ENCODE measurements around the gene FSIP1.

Gene FSIP1

GRCh38 chr15:39580117-39580484, 202.5 kb downstream of the FSIP1 start:
- peak overlapping the region; percentile 73 for H3K4me3 ChIP-seq (ENCODE audit: low read depth, low read length)
- peak; percentile 98 for DNase-seq (ENCODE audit: low read depth)
- TF ChIP-seq CTCF (conservative IDR thresholded peaks at IDR 0.05; ENCODE audit: low read depth, low read length): peak; percentile 75

- peak overlapping the region; percentile 60 for H3K4me3 ChIP-seq (ENCODE audit: low read depth, low read length)
- DNase-seq (ENCODE audit: low read depth): peak; percentile 94
- no peak for TF ChIP-seq CTCF (conservative IDR thresholded peaks at IDR 0.05; ENCODE audit: low read depth, low read length)
Measured at GRCh38 chr15:39579487-39580116, 203.0 kb downstream of the FSIP1 start.

- no peak for DNase-seq (ENCODE audit: low read depth)
- H3K4me3 ChIP-seq (ENCODE audit: low read depth, low read length): peak overlapping the region; percentile 60
- TF ChIP-seq CTCF (conservative IDR thresholded peaks at IDR 0.05; ENCODE audit: low read depth, low read length): peak; percentile 40
Measured at GRCh38 chr15:39578851-39579486, 203.7 kb downstream of the FSIP1 start.

- TF ChIP-seq CTCF (conservative IDR thresholded peaks at IDR 0.05; ENCODE audit: low read depth, low read length): no peak
- no peak for DNase-seq (ENCODE audit: low read depth)
- no peak overlapping the region for H3K4me3 ChIP-seq (ENCODE audit: low read depth, low read length)
Measured at GRCh38 chr15:39575180-39575579, 207.5 kb downstream of the FSIP1 start.

- H3K4me3 ChIP-seq (ENCODE audit: low read depth, low read length): no peak overlapping the region
- no peak for DNase-seq (ENCODE audit: low read depth)
- TF ChIP-seq CTCF (conservative IDR thresholded peaks at IDR 0.05; ENCODE audit: low read depth, low read length): no peak
Measured at GRCh38 chr15:39574427-39574826, 208.2 kb downstream of the FSIP1 start.

GRCh38 chr15:39573844-39574243, 208.8 kb downstream of the FSIP1 start:
- no peak for TF ChIP-seq CTCF (conservative IDR thresholded peaks at IDR 0.05; ENCODE audit: low read depth, low read length)
- no peak overlapping the region for H3K4me3 ChIP-seq (ENCODE audit: low read depth, low read length)
- no peak for DNase-seq (ENCODE audit: low read depth)

GRCh38 chr15:39573287-39573686, 209.4 kb downstream of the FSIP1 start:
- no peak for TF ChIP-seq CTCF (conservative IDR thresholded peaks at IDR 0.05; ENCODE audit: low read depth, low read length)
- H3K4me3 ChIP-seq (ENCODE audit: low read depth, low read length): no peak overlapping the region
- DNase-seq (ENCODE audit: low read depth): no peak
